Esophagus muscularis mucosa (tissue), 3 donors: ENCODE measurements around the gene TMCO4.
"Not testable (repeated sequence)": the region's sequence is repeated elsewhere in the genome, so short reads cannot be mapped to it uniquely, and the experiment has no call there.

Experiments
- POLR2AphosphoS5 ChIP-seq, 2 donors: sonication (generic); formaldehyde crosslinking; IDR thresholded peaks; one replicate each; pipeline ENCODE4 v1.6.1; 2017; ENCODE audit warnings: antibody characterized with exemption in 2 of 2
- TF ChIP-seq, protein P1 (sequence below), 3 experiments: fragments of 200-600 bp in 2 of 3; fragments of 450-650 bp in 1 of 3; sonication (generic) in 2 of 3; IDR thresholded peaks; one replicate each; pipeline ENCODE4 v1.5.1; 2017 to 2019; ENCODE audit warnings: antibody characterized with exemption in 3 of 3, mild to moderate bottlenecking in 2 of 3, moderate library complexity in 1 of 3

DNA sequence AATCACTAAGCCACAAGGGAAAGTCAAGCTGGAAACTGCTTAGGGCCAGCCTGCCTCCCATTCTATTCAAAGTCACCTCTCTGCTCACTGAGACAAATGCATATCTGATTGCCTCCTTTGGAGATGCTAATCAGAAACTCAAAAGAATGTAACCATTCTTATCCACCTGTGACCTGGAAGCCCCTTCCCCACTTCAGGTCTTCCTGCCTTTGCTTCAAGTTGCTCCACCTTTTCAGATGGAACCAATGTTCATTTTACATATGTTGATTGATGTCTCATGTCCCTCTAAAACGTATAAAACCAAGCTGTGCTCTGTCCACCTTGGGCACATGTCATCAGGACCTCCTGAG is 17.0 kb upstream of the TMCO4 start:
- TF ChIP-seq, protein P1, sequence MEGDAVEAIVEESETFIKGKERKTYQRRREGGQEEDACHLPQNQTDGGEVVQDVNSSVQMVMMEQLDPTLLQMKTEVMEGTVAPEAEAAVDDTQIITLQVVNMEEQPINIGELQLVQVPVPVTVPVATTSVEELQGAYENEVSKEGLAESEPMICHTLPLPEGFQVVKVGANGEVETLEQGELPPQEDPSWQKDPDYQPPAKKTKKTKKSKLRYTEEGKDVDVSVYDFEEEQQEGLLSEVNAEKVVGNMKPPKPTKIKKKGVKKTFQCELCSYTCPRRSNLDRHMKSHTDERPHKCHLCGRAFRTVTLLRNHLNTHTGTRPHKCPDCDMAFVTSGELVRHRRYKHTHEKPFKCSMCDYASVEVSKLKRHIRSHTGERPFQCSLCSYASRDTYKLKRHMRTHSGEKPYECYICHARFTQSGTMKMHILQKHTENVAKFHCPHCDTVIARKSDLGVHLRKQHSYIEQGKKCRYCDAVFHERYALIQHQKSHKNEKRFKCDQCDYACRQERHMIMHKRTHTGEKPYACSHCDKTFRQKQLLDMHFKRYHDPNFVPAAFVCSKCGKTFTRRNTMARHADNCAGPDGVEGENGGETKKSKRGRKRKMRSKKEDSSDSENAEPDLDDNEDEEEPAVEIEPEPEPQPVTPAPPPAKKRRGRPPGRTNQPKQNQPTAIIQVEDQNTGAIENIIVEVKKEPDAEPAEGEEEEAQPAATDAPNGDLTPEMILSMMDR (IDR thresholded peaks at IDR 0.05) = not testable (repeated sequence)
- not testable (repeated sequence) for TF ChIP-seq POLR2AphosphoS5 (IDR thresholded peaks at IDR 0.05)
